K562 (cell line): ENCODE measurements around the gene ATXN10. TPM values are rescaled to one million over a fixed set of nuclear protein-coding genes. Genes with fewer than 3 reads are reported as not detected.

ENCODE experiments used
- ATAC-seq: fragments of 200-7000 bp; cut with Tn5 transposase; 3 replicates; pipeline ENCODE4 v1.9.1; 2020; ENCODE audit warnings: moderate library complexity
- BruUV-seq: library from RNA; stranded (reverse); fragments of 400-500 nt; replicated peaks from 2 replicates; lab custom pipeline; 2021; lab: Mats Ljungman, UMichigan
- CTCF ChIA-PET: fragments of 300-600 bp; formaldehyde crosslinking; extraction: SDS; loops from one replicate; lab custom pipeline; 2021; ENCODE audit warnings: low intra/inter-chr PET ratio; lab: Yijun Ruan, JAX
- POLR2A ChIA-PET: fragments of 300-600, 350-650 bp; sonication (Branson Sonifier 250); formaldehyde crosslinking; extraction: SDS; loops from one replicate; lab custom pipeline; 2021; ENCODE audit warnings: antibody characterized with exemption, inconsistent platforms; lab: Yijun Ruan, JAX
- DNase-seq, 4 experiments: peaks; one replicate each; pipeline versions ENCODE4 v3.0.0 to v3.0.0-alpha.2; 2011 to 2018; ENCODE audit warnings: low spot score in 3 of 4, mixed read lengths in 3 of 4; ENCODE audit errors: extremely low read depth in 1 of 4
- FAIRE-seq: peaks from 2 replicates; lab custom pipeline; 2011; peaks lifted over from hg19 to GRCh38; lab: Jason Lieb, UNC
- H2AFZ ChIP-seq: 2 replicates; pipeline ENCODE4 v1.6.0; 2011; ENCODE audit warnings: low read depth, low read length, control low read depth, inconsistent platforms
- H3K27ac ChIP-seq: fragments of 200-600 bp; 3 replicates; pipeline ENCODE4 v1.8.0; 2011; ENCODE audit warnings: low read depth, mild to moderate bottlenecking, control low read depth, inconsistent platforms, low read length, moderate library complexity, mixed read lengths; ENCODE audit errors: extremely low read depth
- H3K27me3 ChIP-seq, 2 experiments: fragments of 300-600 bp in 1 of 2; 2 replicates in 1 of 2; 3 replicates in 1 of 2; pipeline versions ENCODE4 v1.6.0 to v1.8.0; 2011; ENCODE audit warnings: inconsistent platforms in 2 of 2, low read length in 2 of 2, mild to moderate bottlenecking in 1 of 2, mixed read lengths in 1 of 2, moderate library complexity in 1 of 2; ENCODE audit not compliant: control insufficient read depth in 2 of 2, insufficient read depth in 2 of 2
- H3K36me3 ChIP-seq: fragments of 300-600 bp; 3 replicates; pipeline ENCODE4 v1.8.0; 2011; ENCODE audit warnings: mild to moderate bottlenecking, low read length, inconsistent platforms; ENCODE audit not compliant: control insufficient read depth, insufficient read depth
- H3K4me1 ChIP-seq, 2 experiments: fragments of 200-600 bp in 1 of 2; replicated peaks in 1 of 2; 2 replicates in 1 of 2; 3 replicates in 1 of 2; pipeline versions ENCODE4 v1.5.1 to v1.8.0; 2011; ENCODE audit warnings: inconsistent platforms in 2 of 2, low read length in 2 of 2, mild to moderate bottlenecking in 1 of 2, mixed read lengths in 1 of 2, moderate library complexity in 1 of 2; ENCODE audit not compliant: control insufficient read depth in 2 of 2, insufficient read depth in 2 of 2
- H3K4me2 ChIP-seq: 2 replicates; pipeline ENCODE4 v1.6.1; 2011; ENCODE audit warnings: low read length, control low read depth, inconsistent platforms, mixed read lengths; ENCODE audit not compliant: insufficient read depth
- H3K4me3 ChIP-seq: fragments of 200-600 bp; sonication (generic), shearing (Covaris generic); 2 replicates; pipeline ENCODE4 v1.5.1; 2016; ENCODE audit warnings: control low read depth, inconsistent platforms
- H3K79me2 ChIP-seq: fragments of 200-600 bp; 3 replicates; pipeline ENCODE4 v1.8.0; 2011; ENCODE audit warnings: low read length, inconsistent platforms; ENCODE audit not compliant: control insufficient read depth, insufficient read depth
- H3K9ac ChIP-seq, 2 experiments: 2 replicates each; pipeline versions ENCODE4 v1.6.0 to v1.6.1; 2011; ENCODE audit warnings: low read depth in 2 of 2, low read length in 2 of 2, control low read depth in 1 of 2, inconsistent platforms in 1 of 2, mild to moderate bottlenecking in 1 of 2, mixed read lengths in 1 of 2; ENCODE audit not compliant: insufficient read depth in 1 of 2
- H3K9me1 ChIP-seq: one replicate; pipeline ENCODE4 v1.6.0; 2011; ENCODE audit warnings: inconsistent platforms, mild to moderate bottlenecking, low read length, moderate library complexity; ENCODE audit not compliant: control insufficient read depth, insufficient read depth
- H3K9me3 ChIP-seq: replicated peaks from 2 replicates; pipeline ENCODE4 v1.5.1; 2011; ENCODE audit warnings: low read depth, low read length, inconsistent platforms; ENCODE audit not compliant: control insufficient read depth, insufficient read depth
- H4K20me1 ChIP-seq: replicated peaks from 2 replicates; pipeline ENCODE4 v1.6.1; 2011; ENCODE audit warnings: low read length, inconsistent platforms, mixed read lengths; ENCODE audit not compliant: control insufficient read depth, insufficient read depth
- CTBP1 ChIP-seq: fragments of 450-650 bp; IDR thresholded peaks from 2 replicates; pipeline ENCODE4 v1.6.1; 2016; ENCODE audit warnings: borderline replicate concordance
- HMG20A ChIP-seq: fragments of 450-650 bp; formaldehyde crosslinking; conservative IDR thresholded peaks from 2 replicates; pipeline ENCODE4 v1.4.0; 2020; ENCODE audit warnings: mild to moderate bottlenecking, mixed read lengths
- LEF1 ChIP-seq: fragments of 450-650 bp; IDR thresholded peaks from 2 replicates; pipeline ENCODE4 v1.6.1; 2016; ENCODE audit warnings: mild to moderate bottlenecking
- RAD51 ChIP-seq: fragments of 450-650 bp; IDR thresholded peaks from 2 replicates; pipeline ENCODE4 v1.7.1; 2016; ENCODE audit warnings: low read depth, mild to moderate bottlenecking, borderline replicate concordance
- SFPQ ChIP-seq: fragments of 200-400 bp; formaldehyde crosslinking; IDR thresholded peaks from 2 replicates; pipeline ENCODE4 v1.6.1; 2017; ENCODE audit warnings: mild to moderate bottlenecking, low read depth, low read length, moderate library complexity
- TAL1 ChIP-seq: fragments of 450-650 bp; IDR thresholded peaks from 2 replicates; pipeline ENCODE4 v1.6.1; 2016; ENCODE audit warnings: mild to moderate bottlenecking
- TRIM25 ChIP-seq: fragments of 450-650 bp; IDR thresholded peaks from 2 replicates; pipeline ENCODE4 v1.7.0; 2016; ENCODE audit warnings: borderline replicate concordance
- ZBTB1 ChIP-seq: sonication (generic); formaldehyde crosslinking; IDR thresholded peaks from 2 replicates; pipeline ENCODE4 v1.8.1; 2023; ENCODE audit warnings: missing genetic modification reagents, low read depth, mild to moderate bottlenecking, borderline replicate concordance
- ZNF121 ChIP-seq: sonication (generic); formaldehyde crosslinking; conservative IDR thresholded peaks from 2 replicates; pipeline ENCODE4 v1.8.0; 2022; ENCODE audit warnings: missing genetic modification reagents
- ZNF507 ChIP-seq: conservative IDR thresholded peaks from 2 replicates; pipeline ENCODE4 v1.6.1; 2017; ENCODE audit warnings: missing genetic modification characterization, missing compliant biosample characterization
- WGBS: fragments of 100-300 bp; shearing (Covaris generic); methylation state at CpG from one replicate; pipeline ENCODE4 v1.1.6; 2016; ENCODE audit warnings: low coverage, mixed read lengths; ENCODE audit not compliant: insufficient coverage; ENCODE audit errors: missing lambda C conversion rate; 5-methylcytosine and 5-hydroxymethylcytosine counted together
- in situ Hi-C: fragments of 300-500 bp; cut with MboI; formaldehyde crosslinking; loops from 4 replicates; pipeline ENCODE4 v1.15.0; 2018; ENCODE audit warnings: inconsistent platforms, mixed read lengths
- intact Hi-C: fragments of 100-400 bp; cut with micrococcal nuclease; formaldehyde crosslinking; loops from 2 replicates; pipeline ENCODE4 v1.14.2; 2022
- polyA plus RNA-seq, 8 experiments: library from polyadenylated mRNA; depleted of rRNA in 4 of 8; stranded (reverse) in 5 of 8; unstranded in 3 of 8; fragments of >200 nt; fragmentation: Nextera tagmentation in 2 of 8; fragmentation: Illumina TruSeq in 1 of 8; extraction: Ambion mirVana in 2 of 8; extraction: Trizol in 1 of 8; gene quantifications; 2 replicates each; pipeline versions ENCODE4 v1.2.1 to v1.2.3, GENCODE V29; 2011 to 2014; ENCODE audit warnings: inconsistent platforms in 1 of 8, missing spikeins in 1 of 8
- total RNA-seq, 7 experiments: library from RNA; depleted of rRNA in 6 of 7; stranded (reverse); fragments of >200 nt in 6 of 7; fragmentation: Illumina TruSeq in 2 of 7; extraction: Trizol in 2 of 7; gene quantifications; 2 replicates each; pipeline versions ENCODE4 v1.2.1 to v1.2.3, GENCODE V29; 2011 to 2021; ENCODE audit warnings: low replicate concordance in 1 of 7

Gene ATXN10
- total and polyA plus RNA-seq, 9 of the 15 experiments (the other 6 are each of a cell fraction or from before 2014, with no cell fraction given) = 11.5 to 190 (median 33.6) TPM

- Histone ChIP-seq H3K27ac (no peak overlapping the region), H3K9me1 (no peaks in the 10 kb centered on the region)
- TF ChIP-seq TAL1 (no peak), HMG20A (CRISPR knock-in tag) (no peak), LEF1 (no peak), TRIM25 (no peak), ZBTB1 (no peak), ZNF121 (no peak), CTBP1 (no peak), SFPQ (no peak), ZNF507 (tag) (no peak), RAD51 (no peak)
- TF ChIP-seq, all 486 proteins: peak for 0
- Histone ChIP-seq H3K9ac (no peak overlapping the region), H3K4me2 (no peak overlapping the region), H2AFZ (no peak overlapping the region), H3K27me3 (no peaks in the 10 kb centered on the region), H3K36me3 (peaks cover 5% of the 10 kb centered on the region; the same call in 2 of the 3 replicates), H3K79me2 (peaks cover 66% of the 10 kb centered on the region), H3K4me1 (peaks cover 16 to 18% of the 10 kb centered on the region in 2 experiments; a peak in 4 of 5 replicates), H4K20me1 (peaks cover 13% of the 10 kb centered on the region; the same call in 1 of the 2 replicates), H3K9me3 (no peaks in the 10 kb centered on the region), H3K4me3 (no peak overlapping the region)
- 88% methylated on average over 4 of the region's 4 CpGs for WGBS
- FAIRE-seq (no peak), ATAC-seq (no peak), DNase-seq (no peak)
- intact Hi-C loops = no loop called here
- POLR2A ChIA-PET = no interaction called here
- CTCF ChIA-PET = no interaction called here
- in situ Hi-C loops = no loop called here
- BruUV-seq = no TSS peak
Observed at GRCh38 chr22:45676024-45676423, 4.4 kb downstream of the ATXN10 start.
